IPS DF 19.7 (cell line): ENCODE results near the gene SIRPA.
A peak's percentile ranks its signal among the peaks of the same experiment; 100 is the strongest.
"Not testable (repeated sequence)": the region's sequence is repeated elsewhere in the genome, so short reads cannot be mapped to it uniquely, and the experiment has no call there.

Source experiments
- DNase-seq: peaks from one replicate; pipeline ENCODE4 v3.0.0-alpha.2; 2013; ENCODE audit warnings: low read depth, low spot score

SIRPA gene

GRCh38 chr20:1906361-1907051, 11.3 kb downstream of the SIRPA start:
- no peak for DNase-seq

- no peak for DNase-seq
Observed at GRCh38 chr20:1907586-1907985, 12.4 kb downstream of the SIRPA start.

GRCh38 chr20:1908191-1908590, 13.0 kb downstream of the SIRPA start:
- no peak for DNase-seq

- DNase-seq, result no peak
Observed at GRCh38 chr20:1909097-1909496, 13.9 kb downstream of the SIRPA start.

GRCh38 chr20:1911536-1911935, 16.3 kb downstream of the SIRPA start:
- no peak for DNase-seq

GRCh38 chr20:1912053-1912452, 16.8 kb downstream of the SIRPA start:
- no peak for DNase-seq

- DNase-seq, result no peak
Observed at GRCh38 chr20:1912646-1913045, 17.4 kb downstream of the SIRPA start.

- DNase-seq, result not testable (repeated sequence)
Observed at GRCh38 chr20:1915233-1915632, 20.0 kb downstream of the SIRPA start.

- no peak for DNase-seq
Observed at GRCh38 chr20:1915725-1916124, 20.5 kb downstream of the SIRPA start.

- no peak for DNase-seq
Observed at GRCh38 chr20:1917786-1918185, 22.6 kb downstream of the SIRPA start.

GRCh38 chr20:1918491-1919165, 23.4 kb downstream of the SIRPA start:
- DNase-seq, result no peak

- no peak for DNase-seq
Observed at GRCh38 chr20:1920252-1920651, 25.0 kb downstream of the SIRPA start.

GRCh38 chr20:1920826-1921225, 25.6 kb downstream of the SIRPA start:
- no peak for DNase-seq

GRCh38 chr20:1921985-1922384, 26.8 kb downstream of the SIRPA start:
- not testable (repeated sequence) for DNase-seq

GRCh38 chr20:1922786-1923185, 27.6 kb downstream of the SIRPA start:
- no peak for DNase-seq

- DNase-seq, result peak; percentile 23
Observed at GRCh38 chr20:1924910-1925861, 30.0 kb downstream of the SIRPA start.

GRCh38 chr20:1926237-1926636, 31.0 kb downstream of the SIRPA start:
- DNase-seq, result no peak

- no peak for DNase-seq
Observed at GRCh38 chr20:1927217-1927616, 32.0 kb downstream of the SIRPA start.

GRCh38 chr20:1928154-1928553, 32.9 kb downstream of the SIRPA start:
- DNase-seq, result no peak

- no peak for DNase-seq
Observed at GRCh38 chr20:1928782-1929181, 33.6 kb downstream of the SIRPA start.

- no peak for DNase-seq
Observed at GRCh38 chr20:1929460-1929859, 34.3 kb downstream of the SIRPA start.

- DNase-seq, result no peak
Observed at GRCh38 chr20:1930165-1930564, 35.0 kb downstream of the SIRPA start.
